WTC11 (cell line): ENCODE data around the gene NDUFS6. TPM values are rescaled to one million over a fixed set of nuclear protein-coding genes. Genes with fewer than 3 reads are reported as not detected.

Experiments
- ATAC-seq: fragments of 200-7000 bp; cut with Tn5 transposase; 2 replicates; pipeline ENCODE4 v1.10.0; 2021; ENCODE audit warnings: mild to moderate bottlenecking, moderate library complexity
- CTCF ChIA-PET: fragments of 300-600 bp; sonication (Branson Sonifier 250); formaldehyde crosslinking; loops from one replicate; lab custom pipeline; 2021; ENCODE audit warnings: antibody characterized with exemption; lab: Charles Lee
- POLR2A ChIA-PET: fragments of 350-600 bp; sonication (Branson Sonifier 250); formaldehyde crosslinking; loops from one replicate; lab custom pipeline; 2021; ENCODE audit warnings: antibody characterized with exemption; lab: Charles Lee
- DNase-seq: peaks from one replicate; pipeline ENCODE4 v3.0.0; 2021; ENCODE audit warnings: low spot score
- H3K27ac Mint-ChIP-seq: 2 replicates; pipeline ENCODE4 v1.8.0; 2021; ENCODE audit warnings: mixed read lengths
- H3K27me3 Mint-ChIP-seq: 2 replicates; pipeline ENCODE4 v1.8.0; 2021; ENCODE audit warnings: low read depth, mild to moderate bottlenecking, moderate library complexity, mixed read lengths
- H3K36me3 Mint-ChIP-seq: 2 replicates; pipeline ENCODE4 v1.8.0; 2021; ENCODE audit warnings: mixed read lengths
- H3K4me1 Mint-ChIP-seq: 2 replicates; pipeline ENCODE4 v1.8.0; 2022; ENCODE audit warnings: mixed read lengths
- H3K4me3 Mint-ChIP-seq: 2 replicates; pipeline ENCODE4 v1.8.0; 2021; ENCODE audit warnings: mild to moderate bottlenecking, moderate library complexity, mixed read lengths
- H3K9me3 Mint-ChIP-seq: 2 replicates; pipeline ENCODE4 v1.8.0; 2021; ENCODE audit warnings: mixed read lengths
- ATF1 ChIP-seq: sonication (generic); formaldehyde crosslinking; IDR thresholded peaks from 2 replicates; pipeline ENCODE4 v1.8.1; 2023; ENCODE audit warnings: mild to moderate bottlenecking, moderate library complexity, missing genetic modification reagents
- CREB1 ChIP-seq: sonication (generic); formaldehyde crosslinking; IDR thresholded peaks from 2 replicates; pipeline ENCODE4 v1.8.0; 2023; ENCODE audit warnings: mild to moderate bottlenecking, missing genetic modification reagents
- GTF2I ChIP-seq: fragments of 250-450 bp; sonication (Bioruptor Pico); conservative IDR thresholded peaks from 2 replicates; pipeline ENCODE4 v1.4.0; 2021; ENCODE audit warnings: mild to moderate bottlenecking
- KAT7 ChIP-seq: sonication (generic); formaldehyde crosslinking; IDR thresholded peaks from 2 replicates; pipeline ENCODE4 v1.8.1; 2023; ENCODE audit warnings: missing genetic modification reagents, mild to moderate bottlenecking, borderline replicate concordance
- MXD4 ChIP-seq: fragments of 250-450 bp; sonication (Bioruptor Pico); IDR thresholded peaks from 2 replicates; pipeline ENCODE4 v1.8.0; 2021; ENCODE audit warnings: mild to moderate bottlenecking, moderate library complexity, borderline replicate concordance
- MYBL2 ChIP-seq: sonication (generic); formaldehyde crosslinking; IDR thresholded peaks from 2 replicates; pipeline ENCODE4 v1.8.1; 2023; ENCODE audit warnings: mild to moderate bottlenecking, moderate library complexity, missing genetic modification reagents
- SMAD3 ChIP-seq: sonication (generic); formaldehyde crosslinking; IDR thresholded peaks from 2 replicates; pipeline ENCODE4 v1.8.0; 2022; ENCODE audit warnings: missing genetic modification reagents, mild to moderate bottlenecking, borderline replicate concordance
- TEAD4 ChIP-seq: sonication (generic); formaldehyde crosslinking; IDR thresholded peaks from 2 replicates; pipeline ENCODE4 v1.8.0; 2022; ENCODE audit warnings: mild to moderate bottlenecking, missing genetic modification reagents
- ZNF121 ChIP-seq: sonication (generic); formaldehyde crosslinking; IDR thresholded peaks from 2 replicates; pipeline ENCODE4 v1.8.0; 2023; ENCODE audit warnings: missing genetic modification reagents
- ZNF138 ChIP-seq: sonication (generic); formaldehyde crosslinking; conservative IDR thresholded peaks from 2 replicates; pipeline ENCODE4 v1.8.1; 2022; ENCODE audit warnings: mild to moderate bottlenecking, moderate library complexity, missing genetic modification reagents
- ZNF263 ChIP-seq: sonication (generic); formaldehyde crosslinking; IDR thresholded peaks from 2 replicates; pipeline ENCODE4 v1.8.1; 2022; ENCODE audit warnings: low read depth, mild to moderate bottlenecking, moderate library complexity, missing genetic modification reagents
- ZNF396 ChIP-seq: fragments of 250-450 bp; sonication (Bioruptor Pico); IDR thresholded peaks from 2 replicates; pipeline ENCODE4 v1.8.0; 2021; ENCODE audit warnings: mild to moderate bottlenecking, moderate library complexity, borderline replicate concordance
- total RNA-seq: library from RNA; stranded (reverse); gene quantifications from 3 replicates; pipeline ENCODE4 v1.2.3, GENCODE V29; 2021
- TF ChIP-seq, protein P1 (sequence below): sonication (generic); formaldehyde crosslinking; IDR thresholded peaks from 2 replicates; pipeline ENCODE4 v1.8.0; 2022; ENCODE audit warnings: mild to moderate bottlenecking, missing genetic modification reagents
- TF ChIP-seq, protein P2 (sequence below): sonication (generic); formaldehyde crosslinking; conservative IDR thresholded peaks from 2 replicates; pipeline ENCODE4 v1.8.1; 2023; ENCODE audit warnings: mild to moderate bottlenecking, low read depth, missing genetic modification reagents, moderate library complexity
- TF ChIP-seq, protein P3 (sequence below): fragments of 200-600 bp; IDR thresholded peaks from 2 replicates; pipeline ENCODE4 v1.8.0; 2022; ENCODE audit warnings: antibody characterized with exemption
- TF ChIP-seq, protein P4 (sequence below): sonication (generic); formaldehyde crosslinking; IDR thresholded peaks from 2 replicates; pipeline ENCODE4 v1.8.1; 2022; ENCODE audit warnings: low read depth, mild to moderate bottlenecking, moderate library complexity, missing genetic modification reagents, borderline replicate concordance
- TF ChIP-seq, protein P5 (sequence below): fragments of 250-450 bp; sonication (Bioruptor Pico); IDR thresholded peaks from 2 replicates; pipeline ENCODE4 v1.9.0; 2021; ENCODE audit warnings: mild to moderate bottlenecking

Gene NDUFS6
- total RNA-seq, 1 experiment from 2014 or later = 84.3 TPM

DNA sequence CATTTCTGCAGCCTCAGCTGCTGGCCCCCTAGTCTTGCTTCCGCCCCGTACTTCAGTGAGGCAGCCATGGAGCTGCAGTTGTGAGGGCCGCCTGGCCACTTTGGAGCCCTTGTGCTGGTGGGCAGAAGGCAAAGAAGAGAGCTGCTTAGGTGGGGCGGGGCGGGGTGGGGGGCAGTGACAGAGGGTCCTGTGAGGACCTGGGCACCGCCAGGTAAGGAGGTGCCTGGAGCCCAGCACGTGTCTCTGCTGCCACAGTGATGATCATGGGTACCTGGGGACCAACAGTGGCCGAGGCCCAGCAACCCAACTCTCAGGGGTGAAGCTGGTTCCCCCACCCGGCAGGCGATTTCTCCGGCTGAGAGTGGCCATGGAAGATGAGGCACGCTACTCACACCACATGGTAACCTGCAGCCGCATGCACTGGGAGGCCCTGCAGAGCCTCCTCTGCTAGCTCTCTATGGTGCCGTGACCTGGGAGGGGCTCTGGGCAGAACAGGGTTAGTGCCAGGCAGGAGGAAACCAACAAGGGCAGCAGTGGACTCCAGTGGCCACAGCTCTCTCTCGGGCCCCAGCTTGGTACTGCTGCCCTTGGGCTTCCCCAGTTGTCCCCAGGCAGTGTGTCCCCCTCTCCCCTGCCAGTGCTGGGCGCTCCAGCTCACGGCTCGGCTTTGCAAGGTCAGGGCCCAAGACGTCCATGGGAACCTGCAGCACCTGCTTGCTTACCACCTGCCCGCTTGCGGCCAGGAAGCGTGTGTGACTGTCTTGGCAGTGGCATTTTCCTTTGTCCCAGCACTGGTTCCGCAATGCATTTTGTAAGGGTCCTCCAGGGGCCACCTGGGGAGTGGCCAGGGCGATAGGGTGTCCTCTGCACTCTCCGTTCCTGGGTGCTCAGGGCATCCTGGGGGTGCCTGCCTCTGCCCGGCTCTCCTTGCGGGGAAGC is 24.0 kb downstream of the NDUFS6 start (continued):
- TF ChIP-seq, protein P1, sequence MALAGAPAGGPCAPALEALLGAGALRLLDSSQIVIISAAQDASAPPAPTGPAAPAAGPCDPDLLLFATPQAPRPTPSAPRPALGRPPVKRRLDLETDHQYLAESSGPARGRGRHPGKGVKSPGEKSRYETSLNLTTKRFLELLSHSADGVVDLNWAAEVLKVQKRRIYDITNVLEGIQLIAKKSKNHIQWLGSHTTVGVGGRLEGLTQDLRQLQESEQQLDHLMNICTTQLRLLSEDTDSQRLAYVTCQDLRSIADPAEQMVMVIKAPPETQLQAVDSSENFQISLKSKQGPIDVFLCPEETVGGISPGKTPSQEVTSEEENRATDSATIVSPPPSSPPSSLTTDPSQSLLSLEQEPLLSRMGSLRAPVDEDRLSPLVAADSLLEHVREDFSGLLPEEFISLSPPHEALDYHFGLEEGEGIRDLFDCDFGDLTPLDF (CRISPR knock-in tag) = no peak
- TF ChIP-seq, protein P2, sequence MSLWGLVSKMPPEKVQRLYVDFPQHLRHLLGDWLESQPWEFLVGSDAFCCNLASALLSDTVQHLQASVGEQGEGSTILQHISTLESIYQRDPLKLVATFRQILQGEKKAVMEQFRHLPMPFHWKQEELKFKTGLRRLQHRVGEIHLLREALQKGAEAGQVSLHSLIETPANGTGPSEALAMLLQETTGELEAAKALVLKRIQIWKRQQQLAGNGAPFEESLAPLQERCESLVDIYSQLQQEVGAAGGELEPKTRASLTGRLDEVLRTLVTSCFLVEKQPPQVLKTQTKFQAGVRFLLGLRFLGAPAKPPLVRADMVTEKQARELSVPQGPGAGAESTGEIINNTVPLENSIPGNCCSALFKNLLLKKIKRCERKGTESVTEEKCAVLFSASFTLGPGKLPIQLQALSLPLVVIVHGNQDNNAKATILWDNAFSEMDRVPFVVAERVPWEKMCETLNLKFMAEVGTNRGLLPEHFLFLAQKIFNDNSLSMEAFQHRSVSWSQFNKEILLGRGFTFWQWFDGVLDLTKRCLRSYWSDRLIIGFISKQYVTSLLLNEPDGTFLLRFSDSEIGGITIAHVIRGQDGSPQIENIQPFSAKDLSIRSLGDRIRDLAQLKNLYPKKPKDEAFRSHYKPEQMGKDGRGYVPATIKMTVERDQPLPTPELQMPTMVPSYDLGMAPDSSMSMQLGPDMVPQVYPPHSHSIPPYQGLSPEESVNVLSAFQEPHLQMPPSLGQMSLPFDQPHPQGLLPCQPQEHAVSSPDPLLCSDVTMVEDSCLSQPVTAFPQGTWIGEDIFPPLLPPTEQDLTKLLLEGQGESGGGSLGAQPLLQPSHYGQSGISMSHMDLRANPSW (CRISPR knock-in tag) = no peak

DNA sequence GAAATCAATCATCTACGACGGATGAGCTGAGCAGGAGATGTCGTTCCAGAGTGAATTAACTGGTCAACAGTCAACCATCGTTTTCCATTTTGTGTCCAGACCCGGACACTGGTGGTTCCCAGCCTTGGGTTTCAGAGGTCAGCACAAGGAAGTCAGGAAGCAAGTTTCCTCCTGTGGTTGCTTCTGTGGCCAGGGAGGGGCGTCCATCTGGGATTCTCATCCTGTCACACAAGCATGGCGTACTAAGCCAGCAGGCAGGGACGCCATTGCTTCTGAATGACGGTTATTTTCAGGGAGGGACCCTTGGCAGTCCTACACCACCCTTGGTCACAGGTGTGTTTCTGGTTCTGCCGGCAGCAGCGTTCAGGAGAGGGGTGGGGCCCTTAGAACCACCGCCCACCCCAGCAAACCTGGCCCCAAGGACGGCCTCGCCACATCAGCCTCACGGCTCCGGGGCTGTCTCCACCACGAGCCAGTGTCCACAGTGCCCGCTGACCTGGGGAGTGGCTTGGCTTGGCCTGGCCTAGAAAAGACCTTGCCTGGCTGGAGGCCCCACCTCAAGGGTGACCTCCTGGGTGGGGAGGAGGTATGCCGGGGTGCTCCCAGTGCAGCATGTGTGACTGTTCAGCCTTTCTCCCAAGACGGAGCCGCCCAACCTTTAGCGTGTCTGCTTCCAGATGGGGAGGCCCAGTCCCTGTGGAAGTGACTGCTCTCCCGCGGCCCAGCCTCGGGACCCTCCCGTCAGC is 25.2 kb downstream of the NDUFS6 start:
- H3K27me3 Mint-ChIP-seq = no peaks in the 10 kb centered on the region; the same call in 1 of the 2 replicates
- ChIA-PET CTCF (interaction anchor here (0.8 kb wide), 1 partner anchor 10 kb away, joined by 3 read pairs; no protein-coding TSS in a partner anchor), POLR2A (no interaction called here)
- DNase-seq (no peak), ATAC-seq (no peak)
- no peaks in the 10 kb centered on the region for H3K9me3 Mint-ChIP-seq
- H3K4me1 Mint-ChIP-seq = peaks cover 23% of the 10 kb centered on the region
- no peak overlapping the region for H3K27ac Mint-ChIP-seq
- peaks cover 16% of the 10 kb centered on the region for H3K36me3 Mint-ChIP-seq
- no peak overlapping the region for H3K4me3 Mint-ChIP-seq
- TF ChIP-seq ZNF121 (CRISPR knock-in tag) (no peak), ZNF263 (CRISPR knock-in tag) (no peak), ZNF138 (no peak), MYBL2 (CRISPR knock-in tag) (no peak), CREB1 (no peak), TEAD4 (CRISPR knock-in tag) (no peak), SMAD3 (CRISPR knock-in tag) (no peak), ZNF396 (CRISPR knock-in tag) (no peak), GTF2I (CRISPR knock-in tag) (no peak), MXD4 (CRISPR knock-in tag) (no peak), KAT7 (CRISPR knock-in tag) (no peak), ATF1 (CRISPR knock-in tag) (no peak)
- TF ChIP-seq, protein P3, sequence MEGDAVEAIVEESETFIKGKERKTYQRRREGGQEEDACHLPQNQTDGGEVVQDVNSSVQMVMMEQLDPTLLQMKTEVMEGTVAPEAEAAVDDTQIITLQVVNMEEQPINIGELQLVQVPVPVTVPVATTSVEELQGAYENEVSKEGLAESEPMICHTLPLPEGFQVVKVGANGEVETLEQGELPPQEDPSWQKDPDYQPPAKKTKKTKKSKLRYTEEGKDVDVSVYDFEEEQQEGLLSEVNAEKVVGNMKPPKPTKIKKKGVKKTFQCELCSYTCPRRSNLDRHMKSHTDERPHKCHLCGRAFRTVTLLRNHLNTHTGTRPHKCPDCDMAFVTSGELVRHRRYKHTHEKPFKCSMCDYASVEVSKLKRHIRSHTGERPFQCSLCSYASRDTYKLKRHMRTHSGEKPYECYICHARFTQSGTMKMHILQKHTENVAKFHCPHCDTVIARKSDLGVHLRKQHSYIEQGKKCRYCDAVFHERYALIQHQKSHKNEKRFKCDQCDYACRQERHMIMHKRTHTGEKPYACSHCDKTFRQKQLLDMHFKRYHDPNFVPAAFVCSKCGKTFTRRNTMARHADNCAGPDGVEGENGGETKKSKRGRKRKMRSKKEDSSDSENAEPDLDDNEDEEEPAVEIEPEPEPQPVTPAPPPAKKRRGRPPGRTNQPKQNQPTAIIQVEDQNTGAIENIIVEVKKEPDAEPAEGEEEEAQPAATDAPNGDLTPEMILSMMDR = no peak
- TF ChIP-seq, protein P4, sequence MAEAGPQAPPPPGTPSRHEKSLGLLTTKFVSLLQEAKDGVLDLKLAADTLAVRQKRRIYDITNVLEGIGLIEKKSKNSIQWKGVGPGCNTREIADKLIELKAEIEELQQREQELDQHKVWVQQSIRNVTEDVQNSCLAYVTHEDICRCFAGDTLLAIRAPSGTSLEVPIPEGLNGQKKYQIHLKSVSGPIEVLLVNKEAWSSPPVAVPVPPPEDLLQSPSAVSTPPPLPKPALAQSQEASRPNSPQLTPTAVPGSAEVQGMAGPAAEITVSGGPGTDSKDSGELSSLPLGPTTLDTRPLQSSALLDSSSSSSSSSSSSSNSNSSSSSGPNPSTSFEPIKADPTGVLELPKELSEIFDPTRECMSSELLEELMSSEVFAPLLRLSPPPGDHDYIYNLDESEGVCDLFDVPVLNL = no peak
- TF ChIP-seq, protein P5, sequence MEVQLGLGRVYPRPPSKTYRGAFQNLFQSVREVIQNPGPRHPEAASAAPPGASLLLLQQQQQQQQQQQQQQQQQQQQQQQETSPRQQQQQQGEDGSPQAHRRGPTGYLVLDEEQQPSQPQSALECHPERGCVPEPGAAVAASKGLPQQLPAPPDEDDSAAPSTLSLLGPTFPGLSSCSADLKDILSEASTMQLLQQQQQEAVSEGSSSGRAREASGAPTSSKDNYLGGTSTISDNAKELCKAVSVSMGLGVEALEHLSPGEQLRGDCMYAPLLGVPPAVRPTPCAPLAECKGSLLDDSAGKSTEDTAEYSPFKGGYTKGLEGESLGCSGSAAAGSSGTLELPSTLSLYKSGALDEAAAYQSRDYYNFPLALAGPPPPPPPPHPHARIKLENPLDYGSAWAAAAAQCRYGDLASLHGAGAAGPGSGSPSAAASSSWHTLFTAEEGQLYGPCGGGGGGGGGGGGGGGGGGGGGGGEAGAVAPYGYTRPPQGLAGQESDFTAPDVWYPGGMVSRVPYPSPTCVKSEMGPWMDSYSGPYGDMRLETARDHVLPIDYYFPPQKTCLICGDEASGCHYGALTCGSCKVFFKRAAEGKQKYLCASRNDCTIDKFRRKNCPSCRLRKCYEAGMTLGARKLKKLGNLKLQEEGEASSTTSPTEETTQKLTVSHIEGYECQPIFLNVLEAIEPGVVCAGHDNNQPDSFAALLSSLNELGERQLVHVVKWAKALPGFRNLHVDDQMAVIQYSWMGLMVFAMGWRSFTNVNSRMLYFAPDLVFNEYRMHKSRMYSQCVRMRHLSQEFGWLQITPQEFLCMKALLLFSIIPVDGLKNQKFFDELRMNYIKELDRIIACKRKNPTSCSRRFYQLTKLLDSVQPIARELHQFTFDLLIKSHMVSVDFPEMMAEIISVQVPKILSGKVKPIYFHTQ (CRISPR knock-in tag) = no peak
- TF ChIP-seq, protein P2 (CRISPR knock-in tag) = no peak
